Endothelial cell of umbilical vein (primary cell): ENCODE measurements around the gene FGD5. TPM values are rescaled to one million over a fixed set of nuclear protein-coding genes. Genes with fewer than 3 reads are reported as not detected.

Source experiments
- BruUV-seq: library from RNA; stranded (reverse); fragments of 400-500 nt; replicated peaks from 2 replicates; lab custom pipeline; 2021; lab: Mats Ljungman, UMichigan
- CTCF ChIA-PET: fragments of 300-600, 350-600 bp; sonication (Branson Sonifier 250); formaldehyde crosslinking; loops from one replicate; lab custom pipeline; 2021; ENCODE audit warnings: antibody characterized with exemption, inconsistent platforms; lab: Charles Lee
- POLR2A ChIA-PET: fragments of 300-600, 350-600 bp; sonication (Branson Sonifier 250); formaldehyde crosslinking; loops from one replicate; lab custom pipeline; 2021; ENCODE audit warnings: antibody characterized with exemption, inconsistent platforms; lab: Charles Lee
- DNase-seq: peaks from one replicate; pipeline ENCODE4 v3.0.0-alpha.2; 2011; ENCODE audit warnings: low read depth, low spot score
- FAIRE-seq: peaks from 2 replicates; lab custom pipeline; 2011; peaks lifted over from hg19 to GRCh38; lab: Jason Lieb, UNC
- H2AFZ ChIP-seq: 2 replicates; pipeline ENCODE4 v1.6.0; 2012; ENCODE audit warnings: low read depth, low read length, control low read depth, inconsistent platforms
- H3K27ac ChIP-seq: 2 replicates; pipeline ENCODE4 v1.5.1; 2011; ENCODE audit warnings: low read depth, mild to moderate bottlenecking, control low read depth, low read length, moderate library complexity; ENCODE audit not compliant: insufficient read depth
- H3K27me3 ChIP-seq, 2 experiments: 2 replicates each; pipeline versions ENCODE4 v1.6.0 to v1.6.1; 2011; ENCODE audit warnings: low read length in 2 of 2, mixed read lengths in 1 of 2; ENCODE audit not compliant: control insufficient read depth in 2 of 2, insufficient read depth in 2 of 2
- H3K36me3 ChIP-seq, 2 experiments: 2 replicates in 1 of 2; 3 replicates in 1 of 2; pipeline ENCODE4 v1.5.1; 2011; ENCODE audit warnings: low read length in 2 of 2, mild to moderate bottlenecking in 1 of 2, moderate library complexity in 1 of 2; ENCODE audit not compliant: control insufficient read depth in 2 of 2, insufficient read depth in 2 of 2; ENCODE audit errors: extremely low read depth in 1 of 2
- H3K4me1 ChIP-seq: 3 replicates; pipeline ENCODE4 v1.5.1; 2011; ENCODE audit warnings: mild to moderate bottlenecking, low read length; ENCODE audit not compliant: control insufficient read depth, insufficient read depth; ENCODE audit errors: extremely low read depth
- H3K4me2 ChIP-seq: 2 replicates; pipeline ENCODE4 v1.6.1; 2011; ENCODE audit warnings: low read length, control low read depth, mixed read lengths; ENCODE audit not compliant: insufficient read depth
- H3K4me3 ChIP-seq, 3 experiments: fragments of 200-600 bp in 1 of 3; sonication (generic), shearing (Covaris generic) in 1 of 3; replicated peaks in 1 of 3; 2 replicates each; pipeline ENCODE4 v1.5.1; 2011 to 2016; ENCODE audit warnings: control low read depth in 3 of 3, low read length in 3 of 3, mild to moderate bottlenecking in 2 of 3, inconsistent platforms in 1 of 3, low read depth in 1 of 3, moderate library complexity in 1 of 3; ENCODE audit not compliant: insufficient read depth in 1 of 3
- H3K79me2 ChIP-seq: 2 replicates; pipeline ENCODE4 v1.6.0; 2012; ENCODE audit warnings: low read length, inconsistent platforms; ENCODE audit not compliant: control insufficient read depth, insufficient read depth
- H3K9ac ChIP-seq: replicated peaks from 2 replicates; pipeline ENCODE3; 2011; ENCODE audit warnings: low read length, control low read depth; ENCODE audit not compliant: insufficient read depth; ENCODE audit errors: extremely low read depth
- H3K9me1 ChIP-seq: replicated peaks from 3 replicates; pipeline ENCODE4 v1.6.0; 2011; ENCODE audit warnings: mild to moderate bottlenecking, low read length; ENCODE audit not compliant: control insufficient read depth, insufficient read depth; ENCODE audit errors: extremely low read depth
- H3K9me3 ChIP-seq: replicated peaks from 2 replicates; pipeline ENCODE4 v1.5.1; 2012; ENCODE audit warnings: low read length, inconsistent platforms; ENCODE audit not compliant: control insufficient read depth, insufficient read depth
- H4K20me1 ChIP-seq: replicated peaks from 2 replicates; pipeline ENCODE3; 2011; ENCODE audit warnings: mild to moderate bottlenecking, low read length; ENCODE audit not compliant: control insufficient read depth, insufficient read depth; ENCODE audit errors: extremely low read depth
- CTCF ChIP-seq, 2 donors: IDR thresholded peaks; 1 replicate in 1 of 2; 2 replicates in 1 of 2; pipeline ENCODE4 v1.5.1; 2011; ENCODE audit warnings: low read length in 2 of 2, mild to moderate bottlenecking in 2 of 2, moderate library complexity in 2 of 2, control low read depth in 1 of 2, inconsistent platforms in 1 of 2, low read depth in 1 of 2; ENCODE audit not compliant: insufficient read depth in 1 of 2; ENCODE audit errors: extremely low read depth in 1 of 2
- EZH2 ChIP-seq: IDR thresholded peaks from 2 replicates; pipeline ENCODE4 v1.6.1; 2012; ENCODE audit warnings: borderline replicate concordance, low read depth, mild to moderate bottlenecking, moderate library complexity, low read length, inconsistent platforms; ENCODE audit not compliant: severe bottlenecking
- FOS ChIP-seq: IDR thresholded peaks from 2 replicates; pipeline ENCODE4 v1.6.1; 2011; ENCODE audit warnings: mild to moderate bottlenecking, low read length, moderate library complexity, borderline replicate concordance; ENCODE audit not compliant: insufficient read depth
- GATA2 ChIP-seq: IDR thresholded peaks from 2 replicates; pipeline ENCODE4 v1.7.0; 2011; ENCODE audit warnings: low read depth, mild to moderate bottlenecking, moderate library complexity, mixed read lengths, low read length; ENCODE audit not compliant: insufficient read length, insufficient read depth
- JUN ChIP-seq: IDR thresholded peaks from 2 replicates; pipeline ENCODE4 v1.6.1; 2011; ENCODE audit warnings: borderline replicate concordance, low read depth; ENCODE audit not compliant: insufficient read length, insufficient read depth
- MAX ChIP-seq: IDR thresholded peaks from 2 replicates; pipeline ENCODE4 v1.6.1; 2011; ENCODE audit not compliant: insufficient read depth, insufficient read length
- MYC ChIP-seq: IDR thresholded peaks from one replicate; pipeline ENCODE4 v1.6.1; 2011; ENCODE audit warnings: mild to moderate bottlenecking, low read depth, low read length
- POLR2A ChIP-seq: IDR thresholded peaks from 2 replicates; pipeline ENCODE4 v1.6.1; 2012; ENCODE audit warnings: low read depth, mild to moderate bottlenecking, control low read depth, low read length
- POLR2AphosphoS5 ChIP-seq: IDR thresholded peaks from 2 replicates; pipeline ENCODE4 v1.6.1; 2012; ENCODE audit warnings: low read depth, mild to moderate bottlenecking, control low read depth, low read length, moderate library complexity; ENCODE audit not compliant: insufficient read depth
- dilution Hi-C: fragments of 300-500 bp; cut with MboI; formaldehyde crosslinking; loops from one replicate; pipeline ENCODE4 v1.15.0; 2019; ENCODE audit warnings: low sequenced_read_pairs; ENCODE audit not compliant: extremely low pct_ligation_motif_present
- intact Hi-C: fragments of 100-400 bp; cut with micrococcal nuclease; formaldehyde crosslinking; loops from one replicate; pipeline ENCODE4 v1.10.0; 2022
- polyA plus RNA-seq, 4 experiments: library from polyadenylated mRNA; depleted of rRNA in 3 of 4; stranded (reverse) in 3 of 4; unstranded in 1 of 4; fragments of >200 nt; gene quantifications; 2 replicates each; pipeline versions ENCODE4 v1.2.1 to v1.2.3, GENCODE V29; 2011 to 2012; ENCODE audit warnings: missing spikeins in 1 of 4
- total RNA-seq: library from RNA; stranded (reverse); gene quantifications from 2 replicates; pipeline ENCODE4 v1.2.3, GENCODE V29; 2021

Gene FGD5
- total and polyA plus RNA-seq, 2 donors (not counting 3 experiments of a cell fraction or from before 2014, with no cell fraction given): 49.6 to 134 TPM

GRCh38 chr3:14941871-14942270 is 123.1 kb downstream of the FGD5 start:
- Histone ChIP-seq H3K79me2 (peaks cover 31% of the 10 kb centered on the region), H3K27me3 (no peaks in the 10 kb centered on the region), H3K27ac (no peak overlapping the region), H3K4me2 (no peak overlapping the region), H2AFZ (no peak overlapping the region), H3K4me3 (no peak overlapping the region), H3K4me1 (peaks cover 10% of the 10 kb centered on the region), H3K36me3 (peaks cover 4 to 8% of the 10 kb centered on the region in 2 experiments), H4K20me1 (peaks cover 4% of the 10 kb centered on the region), H3K9me3 (no peaks in the 10 kb centered on the region), H3K9me1 (no peaks in the 10 kb centered on the region), H3K9ac (no peak overlapping the region)
- dilution Hi-C loops (no loop called here), intact Hi-C loops (loop anchor here (10.0 kb wide), 1 partner anchor 797 kb away; no protein-coding TSS in a partner anchor)
- DNase-seq: no peak
- no TSS peak for BruUV-seq
- ChIA-PET CTCF (interaction anchor here (1.4 kb wide), 1 partner anchor 16 kb away, joined by 3 read pairs; no protein-coding TSS in a partner anchor), POLR2A (no interaction called here)
- peak; percentile 48 for FAIRE-seq
- TF ChIP-seq EZH2 (no peak), POLR2AphosphoS5 (peak; percentile 3)

GRCh38 chr3:14943042-14943441 is 124.3 kb downstream of the FGD5 start:
- Histone ChIP-seq H3K9ac (no peak overlapping the region), H3K27ac (no peak overlapping the region), H3K4me2 (no peak overlapping the region), H3K9me1 (no peaks in the 10 kb centered on the region), H3K27me3 (no peaks in the 10 kb centered on the region), H4K20me1 (peaks cover 4% of the 10 kb centered on the region), H3K9me3 (no peaks in the 10 kb centered on the region), H3K4me3 (no peak overlapping the region), H3K36me3 (peaks cover 4 to 5% of the 10 kb centered on the region in 2 experiments), H3K79me2 (peaks cover 34% of the 10 kb centered on the region), H3K4me1 (peaks cover 10% of the 10 kb centered on the region), H2AFZ (no peak overlapping the region)
- dilution Hi-C loops: no loop called here
- no TSS peak for BruUV-seq
- no peak for TF ChIP-seq GATA2
- no peak for TF ChIP-seq CTCF (IDR thresholded peaks at IDR 0.05; ENCODE audit: extremely low read depth in 1 of 2, insufficient read depth in 1 of 2, low read depth in 1 of 2, low read length in 2 of 2)
- TF ChIP-seq EZH2: no peak
- TF ChIP-seq MAX: no peak
- TF ChIP-seq POLR2A: no peak
- no peak for TF ChIP-seq POLR2AphosphoS5
- TF ChIP-seq FOS: no peak
- no peak for TF ChIP-seq MYC
- TF ChIP-seq JUN: no peak
- CTCF ChIA-PET: interaction anchor here (1.0 to 1.4 kb wide), 2 partner anchors 17 to 269 kb away, joined by 3 read pairs; no protein-coding TSS in a partner anchor
- POLR2A ChIA-PET: no interaction called here
- intact Hi-C loops: loop anchor here (10.0 kb wide), 1 partner anchor 798 kb away; no protein-coding TSS in a partner anchor
- FAIRE-seq: no peak
- DNase-seq: no peak
